ENCODE data around the gene HYI. TPM values are rescaled to one million over a fixed set of nuclear protein-coding genes. Genes with fewer than 3 reads are reported as not detected.

HYI gene
- total and polyA plus RNA-seq, 2 experiments from 2014 or later: 14.3 to 18.9 TPM

- TF ChIP-seq ZNF462 (CRISPR knock-in tag; IDR thresholded peaks at IDR 0.05) (no peak), ZNF114 (CRISPR knock-in tag; IDR thresholded peaks at IDR 0.05) (no peak), STAT1 (IDR thresholded peaks at IDR 0.05; ENCODE audit: unreplicated experiment) (no peak), ZNF331 (CRISPR knock-in tag; IDR thresholded peaks at IDR 0.05; ENCODE audit: low read depth) (no peak), ETS1 (IDR thresholded peaks at IDR 0.05) (no peak), CREB1 (CRISPR knock-in tag; IDR thresholded peaks at IDR 0.05; ENCODE audit: low read depth) (no peak)
Measured at GRCh38 chr1:43422995-43423671, 30.6 kb downstream of the HYI start (continued).

GRCh38 chr1:43421976-43422750, 31.6 kb downstream of the HYI start:
- Mint-ChIP-seq H3K4me1 (peaks cover 10% of the 10 kb centered on the region; the same call in 2 of the 3 replicates), H3K9me3 (no peaks in the 10 kb centered on the region), H3K27ac (no peak overlapping the region), H3K36me3 (ENCODE audit: low read depth) (peaks cover 26% of the 10 kb centered on the region), H3K27me3 (ENCODE audit: insufficient read depth, low read depth, poor library complexity) (no peaks in the 10 kb centered on the region), H3K4me3 (no peak overlapping the region)
- Histone ChIP-seq H3K4me1 (ENCODE audit: insufficient read depth) (peaks cover 5% of the 10 kb centered on the region; the same call in 1 of the 2 replicates), H3K79me2 (replicated peaks; ENCODE audit: insufficient read depth) (no peaks in the 10 kb centered on the region), H4K20me1 (replicated peaks; ENCODE audit: insufficient read depth) (no peaks in the 10 kb centered on the region), H3K27ac (ENCODE audit: low read depth) (no peak overlapping the region), H3K4me2 (no peak overlapping the region), H3F3A (replicated peaks; ENCODE audit: low read depth) (no peaks in the 10 kb centered on the region), H3K27me3 (ENCODE audit: insufficient read depth) (no peaks in the 10 kb centered on the region), H3K36me3 (ENCODE audit: insufficient read depth) (no peaks in the 10 kb centered on the region), H3K9me2 (ENCODE audit: insufficient read depth) (no peaks in the 10 kb centered on the region), H2AFZ (no peak overlapping the region), H3K4me3 (no peak overlapping the region)
- peak; percentile 99 for ATAC-seq
- no peak for TF ChIP-seq ZNF331 (CRISPR knock-in tag; IDR thresholded peaks at IDR 0.05; ENCODE audit: low read depth)
- no peak for TF ChIP-seq STAT1 (IDR thresholded peaks at IDR 0.05; ENCODE audit: unreplicated experiment)
- TF ChIP-seq JUNB (IDR thresholded peaks at IDR 0.05; ENCODE audit: unreplicated experiment): no peak
- no peak for TF ChIP-seq ETS1 (IDR thresholded peaks at IDR 0.05)
- TF ChIP-seq CTCF (conservative IDR thresholded peaks at IDR 0.05; ENCODE audit: low read depth in 2 of 2): peak in 1 of 2 experiments; percentile 72; a peak in 3 of 4 replicates
- peak; percentile 63 for DNase-seq (ENCODE audit: low spot score)
